ENCODE data around the gene DSG3. TPM values are rescaled to one million over a fixed set of nuclear protein-coding genes. Genes with fewer than 3 reads are reported as not detected.

The DSG3 gene
- polyA plus RNA-seq, 10 donors, result 0.03 to 6.9 (median 3.4) TPM; not detected in 6

GRCh38 chr18:31526374-31526773, 78.8 kb downstream of the DSG3 start:
- DNase-seq, result no peak

Other genes starting within 250 kb of the DSG3 start
- 10 to 100 TPM in 2 of 10 donors, under 1 TPM in 2, not detected in 6; 0.09 to 28.0 (median 9.3) TPM for gene DSG1, start 129.6 kb upstream of the DSG3 start, polyA plus RNA-seq (ENCODE audit: insufficient read length in 10 of 10)
- gene DSG4, start 71.0 kb upstream of the DSG3 start, polyA plus RNA-seq (ENCODE audit: insufficient read length in 10 of 10), result not detected
- gene DSG2, start 50.4 kb downstream of the DSG3 start, polyA plus RNA-seq (ENCODE audit: insufficient read length in 10 of 10), result 10 to 100 TPM in 2 of 10 donors, 1 to 10 TPM in 8; 4.0 to 19.8 (median 5.5) TPM
- gene TTR, start 144.1 kb downstream of the DSG3 start, polyA plus RNA-seq (ENCODE audit: insufficient read length in 10 of 10), result 1 to 10 TPM in 1 of 10 donors, under 1 TPM in 2, not detected in 7; 0.67 to 1.8 (median 0.74) TPM
- 10 to 100 TPM; 10.1 to 15.2 (median 12.3) TPM for gene B4GALT6, start 236.8 kb downstream of the DSG3 start, polyA plus RNA-seq (ENCODE audit: insufficient read length in 10 of 10)

Measured in muscle of back (tissue), 11 donors.